Fibroblast of the conjunctiva (primary cell): ENCODE data around the gene PPP1R37.

ENCODE experiments used
- DNase-seq: peaks from one replicate; pipeline ENCODE4 v3.0.0-alpha.2; 2010; ENCODE audit warnings: low read depth

Gene PPP1R37

GRCh38 chr19:45138303-45138751 is 45.3 kb downstream of the PPP1R37 start:
- no peak for DNase-seq

- no peak for DNase-seq
Observed at GRCh38 chr19:45139286-45140143, 46.5 kb downstream of the PPP1R37 start.

- DNase-seq: no peak
Observed at GRCh38 chr19:45140144-45140503, 47.1 kb downstream of the PPP1R37 start.

DNA sequence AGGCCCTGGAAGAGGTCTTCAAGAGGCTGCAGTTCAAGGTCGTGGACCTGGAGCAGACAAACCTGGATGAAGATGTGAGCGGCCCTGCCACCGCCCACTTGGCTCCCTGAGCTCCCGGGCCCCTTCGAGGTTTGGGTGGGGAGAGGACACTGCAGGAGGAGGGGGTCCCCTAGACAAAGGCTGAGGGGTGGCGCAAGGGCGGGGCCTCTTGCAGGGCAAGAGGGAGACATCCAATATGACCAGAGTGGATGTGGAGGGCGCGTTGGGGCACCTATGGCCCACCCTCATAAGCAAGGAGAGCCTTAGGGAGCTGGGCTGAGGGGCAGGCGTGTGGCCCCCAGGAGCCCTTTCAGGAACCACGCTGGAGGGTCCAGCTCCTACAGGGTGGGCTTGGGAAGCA is 47.6 kb downstream of the PPP1R37 start:
- DNase-seq: no peak

GRCh38 chr19:45141203-45141900 is 48.4 kb downstream of the PPP1R37 start:
- DNase-seq: no peak

DNA sequence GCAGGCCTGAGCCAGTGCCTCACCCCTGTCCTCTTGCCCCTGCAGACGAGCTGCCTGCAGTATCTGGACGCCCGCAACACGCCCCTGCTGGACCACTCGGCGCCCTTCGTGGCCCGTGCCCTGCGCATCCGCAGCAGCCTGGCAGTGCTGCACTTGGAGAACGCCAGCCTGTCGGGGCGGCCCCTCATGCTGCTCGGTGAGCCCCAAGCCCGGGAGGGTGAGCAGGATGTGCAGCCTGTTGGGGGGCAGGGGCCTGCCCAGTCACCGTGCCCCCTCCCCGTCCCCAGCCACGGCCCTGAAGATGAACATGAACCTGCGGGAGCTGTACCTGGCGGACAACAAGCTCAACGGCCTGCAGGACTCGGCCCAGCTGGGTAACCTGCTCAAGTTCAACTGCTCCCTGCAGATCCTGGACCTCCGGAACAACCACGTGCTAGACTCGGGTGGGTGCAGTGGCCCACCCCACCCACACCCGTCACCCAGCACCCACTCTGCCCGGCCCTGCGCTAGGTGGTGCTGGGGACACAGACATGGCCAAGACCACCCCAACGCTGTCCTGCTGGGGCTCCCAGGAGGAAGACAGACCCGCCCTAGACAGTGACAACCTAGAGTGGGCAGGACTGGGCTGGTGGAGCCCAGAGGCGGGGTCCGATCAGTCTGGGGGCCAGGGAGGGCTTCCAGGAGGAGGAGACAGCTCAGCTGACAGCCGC is 49.2 kb downstream of the PPP1R37 start:
- no peak for DNase-seq

DNA sequence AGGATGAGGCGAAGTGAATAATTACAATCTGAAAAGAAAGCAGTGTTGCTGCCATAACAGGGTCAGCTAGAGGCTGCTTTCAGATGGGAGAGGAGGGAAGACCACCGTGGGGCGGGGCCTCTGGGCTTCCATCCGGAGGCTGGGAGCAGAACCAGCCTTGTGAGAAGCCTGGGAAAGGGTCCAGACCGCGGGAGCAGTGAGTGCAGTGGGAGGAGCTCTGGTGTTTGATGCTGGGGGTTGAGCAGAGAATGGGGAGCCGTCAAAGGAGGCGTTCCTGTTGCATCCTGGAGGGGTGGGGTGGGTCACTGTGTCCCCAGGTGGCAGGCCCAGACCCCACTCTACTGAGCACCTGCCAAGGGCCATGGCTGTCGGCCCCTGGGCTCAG is 49.7 kb downstream of the PPP1R37 start:
- no peak for DNase-seq

- no peak for DNase-seq
Observed at GRCh38 chr19:45144431-45145269, 51.7 kb downstream of the PPP1R37 start.

GRCh38 chr19:45145270-45146189 is 52.6 kb downstream of the PPP1R37 start:
- no peak for DNase-seq

DNA sequence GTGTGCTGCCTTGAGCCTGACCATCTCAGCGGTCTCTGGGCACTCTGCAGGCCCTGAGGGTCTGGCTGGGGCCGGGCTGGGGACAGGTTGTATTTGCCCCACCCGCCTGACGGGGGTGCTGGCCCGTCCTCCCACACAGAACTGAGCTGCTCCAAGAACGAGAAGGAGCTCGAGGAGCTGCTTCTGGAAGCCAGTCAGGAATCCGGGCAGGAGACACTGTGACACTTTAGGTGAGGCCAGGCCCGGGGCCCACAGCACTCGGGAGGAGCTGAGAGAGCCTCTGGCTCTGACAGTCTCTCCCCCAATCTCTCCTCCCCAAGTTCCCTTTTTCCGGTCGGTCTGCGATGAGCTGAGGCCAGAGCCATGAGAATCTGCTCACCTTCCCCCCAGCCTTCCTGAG is 53.3 kb downstream of the PPP1R37 start:
- DNase-seq: no peak

GRCh38 chr19:45146741-45147205 is 53.8 kb downstream of the PPP1R37 start:
- DNase-seq: no peak

- no peak for DNase-seq
Observed at GRCh38 chr19:45147835-45148676, 55.1 kb downstream of the PPP1R37 start.

- DNase-seq: no peak
Observed at GRCh38 chr19:45149129-45149528, 56.1 kb downstream of the PPP1R37 start.

- no peak for DNase-seq
Observed at GRCh38 chr19:45150180-45150579, 57.2 kb downstream of the PPP1R37 start.

DNA sequence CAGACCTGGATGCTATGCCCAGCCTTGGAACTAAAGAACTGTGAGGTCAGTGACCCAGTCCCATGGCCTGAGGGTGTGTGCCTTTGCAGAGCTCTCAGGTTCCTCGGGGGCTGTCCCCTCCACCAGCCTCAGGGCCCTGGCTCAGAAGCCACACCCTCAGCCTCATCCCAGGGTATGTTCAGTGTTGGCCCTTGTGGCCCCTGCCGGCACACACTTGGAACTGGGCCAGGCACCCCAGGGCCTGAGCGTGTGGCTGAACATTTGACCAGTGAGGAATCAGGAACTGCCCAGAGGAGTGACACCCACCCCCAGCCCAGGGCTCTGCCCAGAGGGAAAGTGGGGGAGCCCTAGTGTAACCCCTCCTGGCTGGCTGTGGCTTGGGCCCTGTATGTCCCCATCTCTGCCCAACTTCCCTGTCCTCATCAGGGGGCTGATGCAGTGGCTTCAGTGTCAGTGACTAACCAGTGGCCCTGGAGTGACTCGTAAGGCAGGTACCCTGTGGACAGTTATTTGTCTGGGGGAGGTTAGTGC is 57.8 kb downstream of the PPP1R37 start:
- no peak for DNase-seq

GRCh38 chr19:45151320-45151719 is 58.3 kb downstream of the PPP1R37 start:
- no peak for DNase-seq

DNA sequence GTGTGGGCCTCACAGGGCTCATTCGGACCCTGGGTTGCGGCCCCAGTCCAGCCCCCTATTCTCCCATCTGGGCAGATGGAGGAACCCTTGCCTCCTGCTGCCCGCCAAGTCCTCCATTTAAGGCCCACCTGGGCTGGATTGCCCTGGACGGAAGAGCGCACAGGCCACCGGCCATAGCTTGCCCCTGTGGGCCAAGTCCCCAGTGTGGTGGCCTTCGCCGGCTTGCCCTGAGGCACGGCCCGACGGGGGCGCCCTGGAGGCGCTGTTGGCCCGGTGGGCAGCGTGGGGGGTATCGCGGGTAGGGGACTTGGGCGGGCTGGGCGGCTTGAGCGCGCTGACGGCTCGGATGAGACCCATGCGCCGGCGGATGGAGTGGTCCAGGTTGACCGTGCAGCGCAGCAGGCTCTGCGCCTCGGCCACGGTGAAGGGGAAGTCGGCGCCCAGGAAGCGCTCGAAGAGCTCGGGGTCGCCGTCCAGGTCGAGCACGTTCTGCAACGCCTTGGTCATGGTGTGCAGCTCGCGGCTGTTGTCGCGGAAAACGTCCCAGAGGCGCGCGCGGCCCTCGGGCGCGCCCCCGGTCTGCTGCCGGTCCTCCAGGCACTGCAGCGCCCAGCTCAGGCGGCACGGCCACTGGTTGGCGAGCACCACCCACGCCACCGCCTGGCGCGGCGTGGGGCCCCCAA is 59.0 kb downstream of the PPP1R37 start:
- DNase-seq: no peak

GRCh38 chr19:45152504-45153338 is 59.7 kb downstream of the PPP1R37 start:
- DNase-seq: no peak
